Urinary bladder (tissue), 4 donors: ENCODE data around the gene SNORC. TPM values are rescaled to one million over a fixed set of nuclear protein-coding genes. Genes with fewer than 3 reads are reported as not detected.

Experiments
- DNase-seq: peaks from one replicate; pipeline ENCODE4 v3.0.0-alpha.2; 2015; ENCODE audit errors: extremely low spot score
- H3K27ac ChIP-seq: one replicate; pipeline ENCODE4 v1.5.1; 2013; ENCODE audit warnings: low read depth, mild to moderate bottlenecking, moderate library complexity
- H3K36me3 ChIP-seq: one replicate; pipeline ENCODE4 v1.6.1; 2013; ENCODE audit warnings: mild to moderate bottlenecking, moderate library complexity; ENCODE audit not compliant: insufficient read depth
- H3K4me1 ChIP-seq: one replicate; pipeline ENCODE4 v1.6.1; 2013; ENCODE audit warnings: mild to moderate bottlenecking, moderate library complexity; ENCODE audit not compliant: insufficient read depth
- H3K4me3 ChIP-seq: one replicate; pipeline ENCODE4 v1.5.1; 2013; ENCODE audit warnings: low read depth, low read length
- WGBS: extraction: QIAGEN DNeasy Blood & Tissue Kit; methylation state at CpG from one replicate; pipeline ENCODE4 v1.1.7; 2013; 5-methylcytosine and 5-hydroxymethylcytosine counted together
- polyA plus RNA-seq: library from polyadenylated mRNA; stranded (reverse); fragments of 200-250 nt; gene quantifications from one replicate; pipeline ENCODE4 v1.2.3, GENCODE V29; 2013
- total RNA-seq: library from RNA; depleted of rRNA; stranded (reverse); fragments of >200 nt; gene quantifications from one replicate; pipeline ENCODE4 v1.2.3, GENCODE V29; 2014
- donor health status: healthy with polysubstance abuse.
- donor health status: healthy.

SNORC gene
- total and polyA plus RNA-seq, 2 donors = 0.48 to 0.98 TPM

DNA sequence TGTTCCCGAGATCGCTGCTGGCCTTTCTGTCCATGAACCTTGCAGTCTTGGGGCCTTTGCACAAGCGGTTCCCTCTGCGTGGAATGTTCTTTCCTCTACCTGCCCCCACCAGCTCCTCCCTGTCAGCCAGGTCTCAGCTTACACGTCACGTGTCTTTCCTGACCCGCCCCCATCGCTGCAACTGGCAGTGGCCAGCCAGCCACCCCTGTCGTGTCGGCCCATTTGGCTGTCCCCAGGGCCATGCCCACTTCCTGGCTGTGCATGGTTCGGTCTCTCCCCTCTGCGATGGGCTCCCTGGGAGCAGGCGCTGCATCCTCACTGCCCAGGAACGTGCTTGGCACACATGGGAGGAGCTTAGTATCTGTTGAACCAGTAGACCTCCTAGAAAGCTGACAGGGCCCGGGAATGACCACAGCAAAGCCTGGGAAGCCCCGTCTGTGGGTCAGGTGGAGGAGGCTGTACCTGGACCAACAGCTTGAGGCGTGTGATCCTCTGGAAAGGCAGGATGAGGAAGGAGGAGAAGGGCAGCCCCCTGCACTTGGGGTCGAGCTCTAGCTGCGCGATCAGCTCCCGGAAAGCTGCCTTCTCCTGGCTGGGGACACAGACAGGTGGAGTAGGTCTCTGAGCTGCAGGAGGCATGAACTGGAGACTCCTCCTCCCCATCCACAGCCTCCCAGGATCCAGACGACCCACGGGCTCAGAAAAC, 21.0 kb downstream of the SNORC start:
- H3K27ac ChIP-seq = no peak overlapping the region
- no peaks in the 10 kb centered on the region for H3K4me1 ChIP-seq
- DNase-seq = no peak
- 33% methylated on average over 23 of the region's 23 CpGs for WGBS
- no peaks in the 10 kb centered on the region for H3K36me3 ChIP-seq
- no peak overlapping the region for H3K4me3 ChIP-seq

DNA sequence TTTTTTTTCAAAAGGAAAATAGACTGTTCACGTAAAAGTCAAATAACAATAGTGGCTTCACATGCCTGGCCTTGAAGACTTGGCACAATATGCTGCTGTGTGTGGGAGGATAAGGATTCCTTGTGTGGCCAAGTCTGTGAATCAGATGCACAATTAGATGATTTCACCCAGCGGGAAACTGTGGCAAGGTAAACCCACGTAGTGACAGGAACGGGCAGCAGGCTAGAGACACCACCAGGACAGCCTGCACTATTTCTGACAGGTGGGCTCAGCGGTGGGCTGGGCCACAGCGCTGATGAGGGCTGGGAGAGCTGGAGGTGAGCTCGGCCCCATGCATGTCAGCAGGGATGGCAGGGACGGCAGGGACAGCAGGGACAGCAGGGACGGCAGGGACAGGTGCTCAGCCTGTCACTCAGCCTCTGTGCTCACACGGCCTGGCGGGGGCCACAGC, 21.6 kb downstream of the SNORC start:
- WGBS = 62% methylated on average over 11 of the region's 11 CpGs
- H3K4me1 ChIP-seq = no peaks in the 10 kb centered on the region
- H3K4me3 ChIP-seq = no peak overlapping the region
- DNase-seq = no peak
- H3K27ac ChIP-seq = no peak overlapping the region
- H3K36me3 ChIP-seq = no peaks in the 10 kb centered on the region

DNA sequence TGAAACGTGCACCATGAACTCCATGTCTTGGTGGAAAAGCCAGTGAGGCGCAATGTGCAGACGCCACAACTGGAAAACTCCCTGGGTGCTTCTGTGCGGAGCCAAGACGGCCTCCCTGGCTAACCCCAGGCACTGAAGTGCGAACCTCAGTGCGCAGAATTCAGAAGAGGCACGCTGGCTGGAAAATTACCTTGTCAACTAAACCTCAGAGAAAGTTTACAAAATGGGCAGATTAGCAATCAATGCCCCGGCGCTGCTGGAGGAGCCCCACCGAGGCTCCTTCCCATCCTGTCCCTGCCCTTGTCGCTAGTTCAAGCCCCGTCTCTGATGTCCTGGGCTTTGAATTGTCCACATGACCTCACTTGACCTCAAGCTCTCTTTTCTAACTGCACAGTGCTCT, 22.2 kb downstream of the SNORC start:
- H3K4me1 ChIP-seq = no peaks in the 10 kb centered on the region
- DNase-seq = no peak
- H3K4me3 ChIP-seq = no peak overlapping the region
- no peaks in the 10 kb centered on the region for H3K36me3 ChIP-seq
- no peak overlapping the region for H3K27ac ChIP-seq
- WGBS = 93% methylated on average over 13 of the region's 13 CpGs

DNA sequence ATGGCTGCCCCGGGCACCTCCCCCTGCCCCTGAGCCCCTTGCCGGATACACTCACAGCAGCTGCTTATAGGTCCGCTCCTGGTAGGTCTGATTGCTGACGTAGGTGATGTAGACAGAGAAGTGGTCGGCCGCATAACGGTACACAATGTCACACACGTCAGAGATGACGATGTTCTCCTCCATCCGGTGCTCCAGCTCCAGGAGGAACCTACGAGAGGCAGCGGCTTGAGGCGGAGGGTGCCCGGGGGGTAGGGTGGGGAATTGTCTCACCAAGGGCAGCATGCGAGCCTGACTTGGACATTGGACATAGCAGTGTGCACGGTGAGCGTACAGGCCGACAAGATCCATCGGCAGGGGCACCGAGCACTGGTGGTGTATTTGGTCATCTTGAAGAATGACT, 22.8 kb downstream of the SNORC start:
- Histone ChIP-seq H3K4me1 (no peaks in the 10 kb centered on the region), H3K4me3 (no peak overlapping the region), H3K27ac (no peak overlapping the region), H3K36me3 (no peaks in the 10 kb centered on the region)
- no peak for DNase-seq
- WGBS = 91% methylated on average over 20 of the region's 20 CpGs

DNA sequence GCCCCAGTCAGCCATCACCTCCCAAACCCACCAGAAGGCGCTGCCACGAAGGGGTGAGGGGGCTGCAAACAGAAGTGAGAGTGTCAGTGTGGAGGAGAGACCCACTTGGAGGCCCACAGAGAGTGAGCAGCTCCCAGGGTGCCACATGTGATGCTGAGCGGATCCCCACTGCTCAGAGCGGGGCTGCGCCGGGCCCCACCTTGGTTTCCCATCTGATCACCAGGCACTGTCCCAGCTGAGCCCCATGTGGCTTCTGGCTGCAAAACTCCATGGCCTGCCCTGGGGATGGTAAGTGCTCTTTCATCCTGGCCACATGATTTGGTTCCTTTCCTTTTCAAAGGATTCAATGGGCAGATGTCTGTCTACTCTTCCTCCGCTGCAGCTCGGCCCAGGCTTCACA, 23.8 kb downstream of the SNORC start:
- WGBS = 94% methylated on average over 8 of the region's 8 CpGs

DNA sequence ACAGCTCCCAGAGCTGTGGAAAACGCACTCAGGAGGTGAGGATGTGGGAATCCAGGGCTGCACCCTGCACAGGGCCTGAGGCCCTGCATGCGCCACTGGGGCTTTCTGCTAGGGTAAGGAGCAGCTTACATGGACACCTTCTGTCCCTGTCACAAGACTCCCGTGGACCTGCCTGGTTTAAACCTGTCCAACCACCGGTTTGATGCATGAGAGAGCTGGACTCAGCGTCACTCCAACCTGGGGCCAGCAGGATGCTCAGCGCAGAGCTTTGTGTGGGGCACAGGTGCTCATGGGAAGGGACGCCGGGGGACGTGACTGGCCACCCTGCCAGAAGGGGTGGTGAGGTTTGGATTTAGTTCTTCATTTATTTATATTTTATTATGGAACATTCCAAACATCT, 24.2 kb downstream of the SNORC start:
- DNase-seq = no peak
- 88% methylated on average over 9 of the region's 9 CpGs for WGBS
- H3K36me3 ChIP-seq = no peaks in the 10 kb centered on the region

More for the DNA sequence above, 23.8 kb downstream of the SNORC start:
- Histone ChIP-seq H3K4me1 (no peaks in the 10 kb centered on the region), H3K27ac (no peak overlapping the region), H3K36me3 (no peaks in the 10 kb centered on the region), H3K4me3 (no peak overlapping the region)
- no peak for DNase-seq

DNA sequence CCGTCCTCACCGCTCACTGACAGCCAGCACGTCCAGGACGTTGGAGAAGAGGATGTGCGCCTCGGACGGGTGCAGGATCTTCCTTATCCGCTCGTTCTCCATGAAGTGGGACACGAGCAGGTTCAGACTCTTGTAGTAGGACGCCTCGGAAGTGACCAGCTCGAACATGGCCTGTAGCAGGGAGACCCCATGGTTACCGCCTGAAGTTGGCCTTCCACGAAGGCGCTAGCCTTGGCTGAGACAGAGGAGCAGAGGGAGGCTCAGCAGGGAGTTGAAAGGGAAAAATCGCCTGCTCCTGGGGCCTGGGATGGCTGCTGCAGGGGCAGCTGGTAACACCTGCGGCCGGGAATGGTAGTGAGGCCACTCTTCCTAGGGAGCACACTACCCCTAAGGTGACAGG, 24.7 kb downstream of the SNORC start:
- Histone ChIP-seq H3K36me3 (no peaks in the 10 kb centered on the region), H3K27ac (no peak overlapping the region), H3K4me1 (no peaks in the 10 kb centered on the region), H3K4me3 (no peak overlapping the region)
- DNase-seq = no peak
- 90% methylated on average over 19 of the region's 19 CpGs for WGBS

More for the DNA sequence above, 24.2 kb downstream of the SNORC start:
- H3K27ac ChIP-seq = no peak overlapping the region
- H3K4me3 ChIP-seq = no peak overlapping the region
- no peaks in the 10 kb centered on the region for H3K4me1 ChIP-seq

DNA sequence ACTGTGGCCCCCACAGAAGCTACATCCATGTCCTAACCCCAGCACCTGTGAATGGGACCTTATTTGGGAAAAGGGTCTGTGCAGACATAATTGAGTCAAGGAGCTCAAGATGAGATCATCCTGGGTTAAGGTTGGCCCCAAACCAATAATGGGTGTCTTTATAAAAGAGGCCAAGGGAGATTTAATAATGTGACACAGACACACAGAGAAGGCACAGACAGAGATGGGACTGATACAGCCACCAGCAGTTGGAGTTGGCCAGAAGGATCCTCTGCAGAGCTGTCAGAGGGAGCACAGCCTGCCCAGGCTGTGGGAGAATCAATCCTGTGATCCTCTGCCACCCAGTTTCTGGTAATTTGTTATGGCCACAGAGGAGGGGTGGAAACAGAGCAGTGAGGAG, 26.0 kb downstream of the SNORC start:
- Histone ChIP-seq H3K36me3 (no peaks in the 10 kb centered on the region), H3K4me1 (no peaks in the 10 kb centered on the region), H3K27ac (no peak overlapping the region), H3K4me3 (no peak overlapping the region)
- no peak for DNase-seq

DNA sequence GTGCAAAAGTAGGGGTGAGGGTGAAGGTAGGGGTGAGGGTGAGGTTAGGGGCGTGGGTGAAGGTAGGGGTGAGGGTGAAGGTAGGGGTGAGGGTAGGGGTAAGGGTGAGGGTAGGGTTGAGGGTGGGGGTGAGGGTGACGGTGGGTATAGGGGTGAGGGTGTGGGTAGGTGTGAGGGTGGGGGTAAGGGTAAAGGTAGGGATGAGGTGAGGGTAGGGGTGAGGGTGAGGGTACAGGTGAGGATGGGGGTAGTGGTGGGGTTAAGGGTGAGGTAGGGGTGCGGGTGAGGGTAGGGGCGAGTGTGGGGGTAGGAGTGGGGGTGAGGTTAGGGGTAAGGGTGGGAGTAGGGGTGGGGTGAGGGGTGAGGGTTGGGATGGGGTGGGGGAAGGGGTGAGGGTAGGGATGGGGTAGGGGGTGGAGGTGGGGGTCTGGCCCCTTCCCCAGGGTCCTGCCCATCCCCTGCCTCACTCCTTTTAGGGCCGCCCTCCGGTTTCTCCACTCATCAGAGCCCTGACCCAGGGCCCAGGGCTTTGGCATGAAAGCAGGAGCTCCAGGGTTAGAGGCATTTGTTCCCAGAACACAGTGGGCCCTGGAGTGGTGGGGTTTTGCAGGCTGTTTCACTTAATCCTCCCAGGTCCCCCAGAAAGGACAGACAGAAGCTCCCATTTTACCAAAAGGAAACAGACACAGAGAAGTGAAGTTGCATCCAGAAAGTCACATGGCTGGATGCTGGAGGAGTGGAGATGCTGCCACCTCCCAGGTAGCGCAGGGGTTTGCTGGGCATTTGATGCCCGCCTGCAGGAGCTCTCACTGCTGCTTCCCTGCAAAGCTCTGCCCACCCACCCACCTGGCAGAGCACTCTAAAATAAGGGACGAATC, 26.9 kb downstream of the SNORC start:
- Histone ChIP-seq H3K27ac (no peak overlapping the region), H3K36me3 (no peaks in the 10 kb centered on the region), H3K4me1 (no peaks in the 10 kb centered on the region), H3K4me3 (no peak overlapping the region)
- WGBS = 92% methylated on average over 9 of the region's 9 CpGs
- no peak for DNase-seq

DNA sequence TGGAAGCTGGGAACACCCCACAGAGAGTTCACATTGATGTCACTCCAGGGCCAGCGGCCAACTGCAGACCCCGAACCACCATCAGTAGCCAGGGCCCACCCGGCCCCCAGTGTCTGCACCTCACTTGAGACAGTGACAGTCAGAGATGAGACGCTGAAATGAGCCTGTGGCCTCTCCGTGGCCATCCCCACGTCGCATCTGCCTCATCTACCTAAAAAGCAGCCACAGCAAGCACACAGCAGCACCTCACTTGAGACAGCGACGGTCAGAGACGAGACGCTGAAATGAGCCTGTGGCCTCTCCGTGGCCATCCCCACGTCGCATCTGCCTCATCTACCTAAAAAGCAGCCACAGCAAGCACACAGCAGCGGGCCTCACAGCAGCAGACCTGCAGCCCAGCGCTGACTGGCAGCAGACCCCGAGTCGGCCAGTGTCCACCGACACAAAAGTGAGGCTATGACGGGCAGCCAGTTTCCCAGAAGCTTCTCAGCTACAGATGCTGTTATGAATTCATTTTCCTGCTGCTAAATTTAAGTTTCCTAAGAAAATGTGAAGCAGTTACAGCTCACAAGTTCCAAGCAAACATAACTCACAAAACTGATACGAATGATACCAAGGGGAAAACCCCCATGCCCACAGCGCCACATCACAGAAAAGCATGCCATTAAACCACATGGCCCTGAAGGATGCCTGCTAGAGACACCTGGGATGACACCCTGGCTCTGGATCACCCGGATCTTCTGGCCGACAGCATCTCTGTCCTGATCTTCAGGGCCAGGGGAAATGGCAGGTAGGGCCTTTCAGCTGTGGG, 27.7 kb downstream of the SNORC start:
- H3K27ac ChIP-seq = no peak overlapping the region
- no peaks in the 10 kb centered on the region for H3K4me1 ChIP-seq
- 92% methylated on average over 24 of the region's 24 CpGs for WGBS
- H3K4me3 ChIP-seq = no peak overlapping the region
- DNase-seq = no peak
- no peaks in the 10 kb centered on the region for H3K36me3 ChIP-seq

DNA sequence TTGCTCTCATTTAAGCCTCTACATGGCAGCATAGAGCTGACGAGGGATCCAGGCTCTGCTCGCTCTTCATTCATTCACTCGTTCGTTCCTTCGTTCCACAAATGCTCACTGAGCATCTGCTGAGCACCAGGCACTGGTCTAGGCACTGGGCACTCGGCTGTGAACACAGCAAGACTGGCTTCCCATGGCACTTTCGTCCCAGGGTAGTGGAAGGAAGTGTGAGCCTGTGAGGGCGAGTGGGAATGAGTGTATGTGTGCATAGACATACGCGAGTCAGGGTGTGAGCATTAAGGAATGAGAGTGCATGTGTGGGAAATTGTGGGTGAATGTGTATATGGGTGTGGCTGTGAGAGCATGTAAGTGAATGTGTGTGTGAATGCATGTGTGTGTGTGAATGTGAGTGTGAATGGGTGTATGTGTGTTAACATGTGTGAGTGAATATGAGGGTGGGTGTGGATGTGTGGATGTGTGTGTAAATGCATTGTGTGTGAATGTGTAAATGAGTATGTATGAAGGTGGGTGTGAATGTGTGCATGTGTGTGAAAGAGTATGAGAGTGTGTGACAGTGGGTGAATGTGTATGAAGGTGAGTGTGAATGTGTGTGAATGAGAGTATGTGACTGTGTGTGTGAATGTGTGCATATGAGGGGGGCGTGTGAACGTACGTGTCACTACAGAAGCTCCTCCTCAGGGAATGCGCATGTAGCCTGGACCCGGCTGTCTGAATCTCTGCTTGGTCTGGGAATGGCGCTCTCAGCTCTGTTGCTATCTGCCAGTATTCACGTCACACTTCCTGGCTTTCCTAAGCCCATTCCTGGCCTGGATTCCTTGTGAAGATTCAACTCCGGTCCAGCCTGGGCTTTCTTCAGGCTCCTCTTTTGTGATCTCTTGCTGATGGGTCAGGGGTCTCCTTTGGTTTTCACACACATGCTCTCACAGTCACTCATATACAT, 28.8 kb downstream of the SNORC start:
- no peaks in the 10 kb centered on the region for H3K4me1 ChIP-seq
- 63% methylated on average over 18 of the region's 18 CpGs for WGBS
- no peak overlapping the region for H3K27ac ChIP-seq
- H3K4me3 ChIP-seq = no peak overlapping the region
- H3K36me3 ChIP-seq = no peaks in the 10 kb centered on the region
- no peak for DNase-seq

DNA sequence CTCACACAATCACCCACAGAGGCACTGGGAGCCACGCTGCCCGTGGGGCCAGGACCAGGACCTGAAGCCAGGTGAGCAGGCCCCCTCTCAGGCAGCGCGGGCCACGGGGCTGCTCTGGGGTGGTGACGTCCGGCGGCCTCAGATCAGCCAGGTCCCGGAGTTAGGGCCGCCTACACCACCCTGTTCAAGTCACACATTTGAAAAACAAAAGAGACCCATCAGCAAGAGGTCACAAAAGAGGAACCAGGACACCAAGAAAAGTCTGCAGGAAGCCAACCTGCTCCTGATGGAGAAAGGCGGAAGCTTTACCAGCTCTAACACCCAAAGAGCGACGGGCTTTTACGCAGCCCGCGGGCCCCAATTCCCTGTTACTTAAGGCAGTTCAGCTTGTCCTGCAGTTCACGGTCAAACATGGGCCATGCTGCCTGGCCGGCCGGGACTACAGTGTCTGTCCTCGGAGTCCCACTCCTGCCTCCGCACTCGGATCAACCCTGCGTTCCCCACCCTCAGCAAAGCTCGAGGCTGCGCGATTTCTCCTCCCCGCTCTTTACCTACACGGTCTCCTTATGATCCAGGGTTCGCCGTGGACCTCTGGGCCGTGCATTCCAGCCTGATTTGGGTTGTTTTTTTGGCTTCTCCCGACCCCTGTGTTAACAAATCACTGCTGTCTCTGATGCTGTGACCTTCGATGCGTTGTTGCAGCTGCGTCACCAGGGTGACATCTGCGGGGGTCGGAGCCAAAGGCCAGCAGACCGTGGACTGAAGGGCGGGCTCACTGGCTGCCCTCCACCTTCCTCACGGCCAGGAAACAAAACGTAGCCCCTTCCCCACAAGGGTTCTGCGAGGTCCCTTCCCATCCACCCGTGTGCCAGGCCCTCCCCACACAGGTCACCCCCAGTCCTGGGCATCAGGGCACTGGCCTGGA, 31.0 kb downstream of the SNORC start:
- no peak for DNase-seq
- WGBS = 69% methylated on average over 43 of the region's 43 CpGs
- no peak overlapping the region for H3K4me3 ChIP-seq

More for the DNA sequence above, 31.0 kb downstream of the SNORC start:
- Histone ChIP-seq H3K27ac (no peak overlapping the region), H3K4me1 (no peaks in the 10 kb centered on the region), H3K36me3 (no peaks in the 10 kb centered on the region)
